Aorta (tissue), 5 donors: Measurements from ENCODE around the gene MITF. TPM values are rescaled to one million over a fixed set of nuclear protein-coding genes. Genes with fewer than 3 reads are reported as not detected.
A peak's percentile ranks its signal among the peaks of the same experiment; 100 is the strongest.

Source experiments
- ATAC-seq: fragments of 200-7000 bp; cut with Tn5 transposase; one replicate; pipeline ENCODE4 v1.9.1; 2022; ENCODE audit warnings: moderate library complexity; ENCODE audit not compliant: low FRiP score
- DNase-seq, 2 donors: peaks; one replicate each; pipeline ENCODE4 v3.0.0-alpha.2; 2020
- H3K27ac ChIP-seq, 2 donors: one replicate each; pipeline ENCODE4 v1.5.1; 2013; ENCODE audit warnings: low read length in 2 of 2, mild to moderate bottlenecking in 2 of 2, moderate library complexity in 2 of 2, control low read depth in 1 of 2, inconsistent platforms in 1 of 2, low read depth in 1 of 2
- H3K27me3 ChIP-seq, 2 donors: one replicate each; pipeline ENCODE4 v1.6.1; 2013; ENCODE audit warnings: control low read depth in 1 of 2, low read length in 1 of 2, mild to moderate bottlenecking in 1 of 2, moderate library complexity in 1 of 2; ENCODE audit not compliant: insufficient read depth in 2 of 2, control insufficient read depth in 1 of 2
- H3K36me3 ChIP-seq, 2 donors: one replicate each; pipeline ENCODE4 v1.6.1; 2013; ENCODE audit warnings: control low read depth in 1 of 2, low read length in 1 of 2, mild to moderate bottlenecking in 1 of 2; ENCODE audit not compliant: insufficient read depth in 2 of 2, control insufficient read depth in 1 of 2
- H3K4me1 ChIP-seq, 2 donors: one replicate each; pipeline ENCODE4 v1.6.1; 2013; ENCODE audit warnings: low read length in 2 of 2, control low read depth in 1 of 2, mild to moderate bottlenecking in 1 of 2, moderate library complexity in 1 of 2; ENCODE audit not compliant: insufficient read depth in 2 of 2, control insufficient read depth in 1 of 2
- H3K4me3 ChIP-seq, 2 donors: one replicate each; pipeline ENCODE4 v1.5.1; 2013; ENCODE audit warnings: low read length in 2 of 2, control low read depth in 1 of 2, mild to moderate bottlenecking in 1 of 2
- H3K9me3 ChIP-seq: one replicate; pipeline ENCODE4 v1.6.1; 2013; ENCODE audit warnings: mild to moderate bottlenecking, low read length; ENCODE audit not compliant: control insufficient read depth
- WGBS, 2 donors: extraction: QIAGEN DNeasy Blood & Tissue Kit; methylation state at CpG; one replicate each; pipeline ENCODE4 v1.1.7; 2013; 5-methylcytosine and 5-hydroxymethylcytosine counted together
- intact Hi-C, 2 donors: fragments of 100-400 bp; cut with DNase I; formaldehyde crosslinking; loops; one replicate each; pipeline versions ENCODE4 v1.14.2 to v1.15.0; 2022
- polyA plus RNA-seq, 2 donors: library from polyadenylated mRNA; stranded (reverse); fragments of 200-250 nt; gene quantifications; one replicate each; pipeline ENCODE4 v1.2.3, GENCODE V29; 2013
- total RNA-seq, 2 donors: library from RNA; stranded (reverse); fragmentation: NEBNext Ultra II Directional; extraction: Animal tissue kit (Norgen Biotek cat#: 25700); gene quantifications; one replicate each; pipeline ENCODE4 v1.2.1, GENCODE V29; 2021
- donor health status: healthy with polysubstance abuse.
- donor health status: Bipolar disorder and iron deficiency.
- donor health status: DM: no; HTN: no; CAD: no.
- donor health status: DM: no; HTN: no; CAD: no.
- donor health status: DM: yes; HTN: yes; CAD: no.

Gene MITF
- total and polyA plus RNA-seq, 4 donors = 4.1 to 30.5 (median 17.4) TPM

- no peak for ATAC-seq
- H3K27ac ChIP-seq = no peak overlapping the region
Measured at GRCh38 chr3:69770976-69771634, 31.8 kb downstream of the MITF start.

DNA sequence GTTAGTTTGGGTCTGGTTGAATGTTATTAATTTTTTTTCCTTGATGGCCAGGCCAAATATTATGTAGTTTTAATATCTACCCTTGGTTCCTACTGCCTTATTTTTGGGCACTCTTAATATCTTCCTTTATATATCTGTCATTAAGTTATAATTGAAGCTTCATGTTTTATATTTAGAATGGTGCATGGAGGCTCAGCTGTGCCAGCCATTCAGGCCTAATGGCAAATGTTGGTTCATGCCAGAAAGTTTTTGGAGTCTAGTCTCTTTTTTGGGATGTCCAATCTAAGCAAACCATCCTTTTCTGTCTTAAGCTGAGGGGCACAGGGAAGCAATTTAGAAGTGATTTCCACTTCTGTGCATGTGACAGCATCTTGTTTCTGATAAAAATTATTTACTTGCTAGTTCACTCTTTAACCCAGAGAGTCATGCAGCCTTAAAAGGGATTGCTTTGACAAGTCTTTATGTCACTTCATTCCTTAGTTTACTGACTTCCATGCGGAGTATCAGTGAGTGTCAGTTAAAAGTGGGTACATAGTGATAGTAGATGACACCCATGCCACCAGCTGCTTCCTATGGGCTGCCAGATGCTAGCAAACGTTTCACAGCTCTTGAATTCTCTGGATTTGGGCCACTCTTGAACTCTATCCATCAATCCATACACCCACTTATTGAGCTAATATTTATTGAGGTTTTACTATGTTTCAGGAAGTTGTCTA lies 33.0 kb downstream of the MITF start:
- Histone ChIP-seq H3K9me3 (no peaks in the 10 kb centered on the region), H3K4me3 (no peak overlapping the region), H3K27ac (no peak overlapping the region), H3K27me3 (no peaks in the 10 kb centered on the region), H3K36me3 (no peaks in the 10 kb centered on the region), H3K4me1 (peaks cover 9% of the 10 kb centered on the region in 2 donors)
- no peak for ATAC-seq
- intact Hi-C loops = no loop called here
- 46 to 52% methylated on average over 2 of the region's 2 CpGs for WGBS, 2 donors
- no peak for DNase-seq

More at GRCh38 chr3:69770976-69771634, 31.8 kb downstream of the MITF start:
- 83% methylated on average over 6 of the region's 6 CpGs for WGBS, 2 donors
- Histone ChIP-seq H3K27me3 (no peaks in the 10 kb centered on the region), H3K4me3 (no peak overlapping the region), H3K9me3 (no peaks in the 10 kb centered on the region), H3K4me1 (peaks cover 9% of the 10 kb centered on the region in 2 donors), H3K36me3 (no peaks in the 10 kb centered on the region)
- DNase-seq = no peak
- intact Hi-C loops = no loop called here

- DNase-seq (peak; percentile 62 to 82), ATAC-seq (no peak)
- intact Hi-C loops = no loop called here
- H3K27ac ChIP-seq = no peak overlapping the region
- H3K27me3 ChIP-seq = no peaks in the 10 kb centered on the region
- H3K4me1 ChIP-seq = peaks cover 9% of the 10 kb centered on the region in 2 donors
- H3K9me3 ChIP-seq = no peaks in the 10 kb centered on the region
- WGBS, 2 donors = 11 to 13% methylated on average over 1 of the region's 1 CpG
- H3K4me3 ChIP-seq = no peak overlapping the region
- H3K36me3 ChIP-seq = no peaks in the 10 kb centered on the region
Measured at GRCh38 chr3:69774029-69774428, 34.8 kb downstream of the MITF start.

GRCh38 chr3:69775751-69776150 lies 36.5 kb downstream of the MITF start:
- Histone ChIP-seq H3K27ac (no peak overlapping the region), H3K27me3 (no peaks in the 10 kb centered on the region)
- intact Hi-C loops = no loop called here

DNA sequence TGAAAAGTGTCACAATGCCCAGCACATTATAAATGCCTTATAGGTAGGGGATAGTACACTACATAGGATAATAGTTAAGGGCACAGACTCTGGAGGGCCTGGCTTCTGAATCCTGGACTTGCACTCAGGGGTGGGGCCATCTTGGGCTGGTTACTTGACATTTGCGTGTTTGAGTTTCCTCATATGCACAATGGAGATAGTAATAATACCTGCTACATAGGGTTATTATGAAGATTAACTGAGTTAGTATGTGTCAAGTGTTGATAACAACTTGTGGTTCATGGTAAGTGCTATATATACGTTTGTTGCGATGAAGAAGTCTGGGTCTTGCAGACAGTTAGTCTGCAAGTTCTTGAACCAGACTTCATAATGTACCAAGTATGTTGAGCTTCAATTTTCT lies 37.0 kb downstream of the MITF start:
- DNase-seq (no peak), ATAC-seq (no peak)
- no peak overlapping the region for H3K4me3 ChIP-seq
- intact Hi-C loops = no loop called here
- H3K4me1 ChIP-seq = peaks cover 6 to 9% of the 10 kb centered on the region in 2 donors
- no peaks in the 10 kb centered on the region for H3K27me3 ChIP-seq
- no peaks in the 10 kb centered on the region for H3K36me3 ChIP-seq
- 96 to 97% methylated on average over 3 of the region's 3 CpGs for WGBS, 2 donors
- H3K9me3 ChIP-seq = no peaks in the 10 kb centered on the region
- no peak overlapping the region for H3K27ac ChIP-seq

More at GRCh38 chr3:69775751-69776150, 36.5 kb downstream of the MITF start:
- 95 to 97% methylated on average over 3 of the region's 3 CpGs for WGBS, 2 donors
- H3K9me3 ChIP-seq = no peaks in the 10 kb centered on the region
- ATAC-seq (no peak), DNase-seq (no peak)
- peaks cover 6 to 9% of the 10 kb centered on the region in 2 donors for H3K4me1 ChIP-seq
- H3K36me3 ChIP-seq = no peaks in the 10 kb centered on the region
- H3K4me3 ChIP-seq = no peak overlapping the region

DNA sequence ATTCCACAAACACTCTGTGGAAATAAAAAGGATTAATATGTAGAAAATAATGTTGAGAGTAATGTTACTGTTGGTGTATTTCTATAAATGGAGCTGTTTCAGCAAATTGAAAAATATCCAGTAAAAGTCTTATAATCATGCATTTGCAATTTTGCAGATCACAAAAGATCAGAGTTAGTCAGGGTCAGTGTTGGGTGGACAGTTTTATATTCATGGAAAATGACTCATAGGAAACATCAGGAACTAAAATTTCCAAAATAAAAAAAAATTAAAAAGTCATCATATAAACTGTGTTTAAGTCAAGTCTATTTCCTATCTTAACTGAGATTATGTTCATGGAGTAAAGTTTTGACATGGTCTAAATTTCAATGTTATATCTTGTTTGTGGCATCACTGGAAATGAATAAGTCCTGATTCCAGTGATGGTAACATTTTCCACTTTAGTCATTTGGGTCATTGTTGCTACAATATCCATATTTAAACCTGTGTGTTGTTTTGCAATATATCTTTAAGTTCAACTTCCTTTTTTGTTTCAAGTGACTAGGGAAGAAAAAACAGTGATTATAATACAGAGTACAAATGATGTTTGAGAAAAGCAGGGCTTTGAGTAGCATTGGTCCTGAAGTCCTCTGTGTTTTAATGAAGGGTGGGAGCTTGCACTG lies 37.8 kb downstream of the MITF start:
- no peak overlapping the region for H3K27ac ChIP-seq

DNA sequence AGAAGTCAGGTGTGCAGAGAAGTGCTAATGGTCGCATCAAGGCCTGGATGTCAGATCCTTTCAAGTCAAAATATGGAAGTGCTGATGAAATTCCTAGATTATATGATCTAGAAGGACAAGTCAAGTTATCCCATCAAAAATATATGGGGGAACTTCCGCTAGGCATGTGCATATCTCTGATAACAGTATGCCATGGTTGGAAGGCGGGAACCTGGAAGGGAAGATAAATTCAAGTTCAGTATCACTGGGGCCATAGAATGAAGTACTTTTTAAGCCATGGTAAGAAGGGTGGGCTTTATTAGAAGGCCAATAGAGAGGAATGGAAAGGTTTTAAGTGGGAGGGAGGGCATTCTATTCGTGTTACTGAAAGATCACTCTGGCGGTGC lies 38.3 kb downstream of the MITF start:
- Histone ChIP-seq H3K36me3 (no peaks in the 10 kb centered on the region), H3K9me3 (no peaks in the 10 kb centered on the region), H3K27ac (no peak overlapping the region), H3K4me1 (peaks cover 5 to 6% of the 10 kb centered on the region in 2 donors), H3K4me3 (no peak overlapping the region), H3K27me3 (no peaks in the 10 kb centered on the region)
- intact Hi-C loops = no loop called here
- ATAC-seq = no peak
- 94 to 95% methylated on average over 5 of the region's 5 CpGs for WGBS, 2 donors
- DNase-seq = no peak

More for the DNA sequence above, 37.8 kb downstream of the MITF start:
- ATAC-seq = no peak
- H3K4me3 ChIP-seq = no peak overlapping the region
- intact Hi-C loops = no loop called here
- no peaks in the 10 kb centered on the region for H3K27me3 ChIP-seq
- H3K9me3 ChIP-seq = no peaks in the 10 kb centered on the region
- peaks cover 6 to 9% of the 10 kb centered on the region in 2 donors for H3K4me1 ChIP-seq
- H3K36me3 ChIP-seq = no peaks in the 10 kb centered on the region
- DNase-seq = no peak

- no peak for DNase-seq
- 78 to 81% methylated on average over 4 of the region's 4 CpGs for WGBS, 2 donors
- Histone ChIP-seq H3K9me3 (no peaks in the 10 kb centered on the region), H3K27me3 (no peaks in the 10 kb centered on the region), H3K27ac (no peak overlapping the region), H3K36me3 (no peaks in the 10 kb centered on the region), H3K4me1 (no peaks in the 10 kb centered on the region), H3K4me3 (no peak overlapping the region)
- ATAC-seq = no peak
- intact Hi-C loops = no loop called here
Measured at GRCh38 chr3:69781593-69781992, 42.3 kb downstream of the MITF start.
